Measurements from ENCODE around the gene HYPK.
A peak's percentile ranks its signal among the peaks of the same experiment; 100 is the strongest.
"Not testable (repeated sequence)": the region's sequence is repeated elsewhere in the genome, so short reads cannot be mapped to it uniquely, and the experiment has no call there.

HYPK gene

DNA sequence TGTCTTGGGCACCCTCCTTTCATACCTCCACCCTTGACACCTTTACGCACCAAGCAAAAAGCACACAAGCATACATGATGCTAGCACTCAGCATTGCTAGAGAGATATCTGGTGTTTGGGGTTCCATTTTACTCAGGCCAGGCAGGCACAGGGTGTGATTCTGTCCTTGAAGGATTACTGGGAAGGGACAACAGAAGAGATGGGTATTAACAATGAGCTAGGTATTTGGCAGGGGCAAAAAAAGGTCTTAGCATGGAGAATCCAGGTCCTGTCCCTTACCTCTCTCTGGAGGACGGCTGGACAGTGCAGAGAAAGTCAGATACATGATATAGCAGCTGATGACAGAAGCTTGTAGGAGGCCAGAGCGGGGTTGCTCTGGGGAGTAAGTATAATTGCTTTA is 3.8 kb upstream of the HYPK start:
- DNase-seq = no peak

GRCh38 chr15:43799209-43799944 is 1.0 kb upstream of the HYPK start:
- DNase-seq = no peak

DNA sequence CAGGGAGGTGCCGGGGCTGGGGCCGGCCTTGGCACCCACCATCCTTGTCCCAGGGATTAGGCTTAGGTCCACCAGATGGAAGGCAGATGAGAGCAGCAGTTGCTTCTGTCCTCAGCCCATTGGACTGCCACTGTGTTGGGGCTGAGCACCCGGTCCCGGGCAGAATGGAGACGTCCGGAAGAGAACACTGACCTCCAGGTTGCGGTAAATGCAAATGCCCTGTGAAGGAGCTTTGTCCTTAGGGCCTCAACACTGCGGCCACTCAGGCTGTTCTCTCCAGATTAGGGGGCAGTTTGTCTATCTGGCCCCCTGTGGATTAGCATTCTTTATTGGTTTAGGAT is 484 bp upstream of the HYPK start, which contains the start of gene SERINC4:
Gene SERINC4, minus strand, starts transcription at position 276 of the 341 bp plus-strand sequence. Its CDS starts 234 bp downstream, at position 42.
- DNase-seq = no peak

- DNase-seq = not testable (repeated sequence)
Observed at GRCh38 chr15:43802676-43803075, 2.3 kb downstream of the HYPK start.

GRCh38 chr15:43808435-43808950 is 8.1 kb downstream of the HYPK start:
- DNase-seq = no peak

GRCh38 chr15:43808960-43809678 is 8.7 kb downstream of the HYPK start:
- DNase-seq = no peak

GRCh38 chr15:43815064-43815463 is 14.7 kb downstream of the HYPK start:
- not testable (repeated sequence) for DNase-seq

DNA sequence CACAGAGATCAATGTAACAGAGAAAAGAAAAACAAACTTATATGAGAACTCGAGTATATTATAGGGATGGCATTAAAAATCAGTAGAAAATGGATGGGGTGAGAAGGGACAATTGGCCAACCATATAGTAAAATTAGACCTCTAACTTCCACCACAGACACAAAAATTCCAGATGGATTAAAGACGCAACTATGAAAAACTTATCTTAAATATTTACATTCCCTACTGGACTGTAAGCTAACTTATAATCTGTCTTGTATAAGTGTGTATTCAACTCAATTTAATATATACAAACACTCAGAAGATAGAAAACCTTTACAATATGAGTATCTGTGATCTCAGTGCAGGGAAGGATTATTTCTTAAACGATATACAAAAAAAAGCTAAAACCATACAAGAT is 21.1 kb downstream of the HYPK start:
- no peak for DNase-seq

GRCh38 chr15:43824302-43825246 is 24.2 kb downstream of the HYPK start, which contains the start of gene MFAP1:
MFAP1 (minus strand) TSS chr15:43824690; CDS start chr15:43824569, 121 bp downstream.
- peak; percentile 94 for DNase-seq

DNA sequence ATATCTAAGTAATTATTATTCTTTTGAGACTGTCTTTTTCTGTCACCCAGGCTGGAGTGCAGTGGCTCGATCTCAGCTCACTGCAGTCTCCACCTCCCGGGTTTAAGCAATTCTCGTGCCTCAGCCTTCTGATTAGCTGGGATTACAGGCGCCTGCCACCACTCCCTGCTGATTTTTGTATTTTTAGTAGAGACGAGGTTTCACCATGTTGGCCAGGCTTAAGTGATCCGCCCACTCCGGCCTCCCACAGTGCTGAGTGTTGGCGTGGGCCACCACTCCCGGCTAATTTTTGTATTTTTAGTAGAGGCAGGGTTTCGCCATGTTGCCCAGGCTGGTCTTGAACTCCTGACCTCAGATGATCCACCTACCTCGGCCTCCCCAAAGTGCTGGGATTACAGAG is 24.9 kb downstream of the HYPK start:
- DNase-seq = not testable (repeated sequence)

- no peak for DNase-seq
Observed at GRCh38 chr15:43826029-43826507, 25.7 kb downstream of the HYPK start.

- DNase-seq = peak; percentile 90
Observed at GRCh38 chr15:43826508-43827341, 26.3 kb downstream of the HYPK start, which contains the start of gene WDR76. WDR76 (plus strand) TSS chr15:43827002; CDS start chr15:43827033, 31 bp downstream.

GRCh38 chr15:43828061-43828657 is 27.8 kb downstream of the HYPK start:
- DNase-seq = peak; percentile 39

- DNase-seq = not testable (repeated sequence)
Observed at GRCh38 chr15:43829951-43830540, 29.6 kb downstream of the HYPK start.

DNA sequence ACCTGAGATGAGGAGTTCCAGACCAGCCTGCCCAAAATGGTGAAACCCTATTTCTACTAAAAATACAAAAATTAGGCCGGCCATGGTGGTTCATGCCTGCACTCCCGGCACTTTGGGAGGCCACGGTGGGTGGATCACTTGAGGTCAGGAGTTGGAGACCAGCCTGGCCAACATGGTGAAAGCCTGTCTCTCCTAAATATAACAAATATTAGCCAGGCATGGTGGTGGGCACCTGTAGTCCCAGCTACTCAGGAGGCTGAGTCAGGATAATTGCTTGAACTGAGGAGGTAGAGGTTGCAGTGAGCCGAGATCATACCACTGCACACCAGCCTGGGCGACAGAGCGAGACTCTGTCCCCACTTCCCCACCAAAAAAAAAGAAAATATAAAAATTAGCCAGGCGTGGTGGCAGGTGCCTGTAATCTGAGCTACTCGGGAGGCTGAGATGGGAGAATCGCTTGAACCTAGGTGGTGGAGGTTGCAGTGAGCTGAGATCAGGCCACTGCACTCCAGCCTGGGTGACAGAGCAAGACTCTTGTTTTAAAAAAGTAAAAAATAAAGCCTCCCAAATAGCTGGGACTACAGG is 30.4 kb downstream of the HYPK start:
- DNase-seq = not testable (repeated sequence)

GRCh38 chr15:43831519-43832052 is 31.2 kb downstream of the HYPK start:
- not testable (repeated sequence) for DNase-seq

DNA sequence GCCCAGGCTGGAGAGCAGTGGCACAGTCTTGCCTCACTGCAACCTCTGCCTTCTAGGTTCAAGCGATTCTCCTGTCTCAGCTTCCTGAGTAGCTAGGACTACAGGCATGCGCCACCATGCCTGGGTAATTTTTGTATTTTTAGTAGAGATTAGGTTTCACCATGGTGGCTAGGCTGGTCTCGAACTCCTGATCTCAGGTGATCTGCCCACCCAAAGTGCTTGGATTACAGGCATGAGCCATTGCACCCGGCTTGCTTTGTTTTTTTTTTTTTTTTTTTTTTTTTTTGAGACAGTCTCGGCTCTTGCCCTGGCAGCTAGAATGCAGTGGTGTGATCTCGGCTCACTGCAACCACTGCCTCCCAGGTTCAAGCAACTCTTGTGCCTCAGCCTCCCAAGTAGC is 32.1 kb downstream of the HYPK start:
- not testable (repeated sequence) for DNase-seq

- no peak for DNase-seq
Observed at GRCh38 chr15:43845421-43845820, 45.0 kb downstream of the HYPK start.

DNA sequence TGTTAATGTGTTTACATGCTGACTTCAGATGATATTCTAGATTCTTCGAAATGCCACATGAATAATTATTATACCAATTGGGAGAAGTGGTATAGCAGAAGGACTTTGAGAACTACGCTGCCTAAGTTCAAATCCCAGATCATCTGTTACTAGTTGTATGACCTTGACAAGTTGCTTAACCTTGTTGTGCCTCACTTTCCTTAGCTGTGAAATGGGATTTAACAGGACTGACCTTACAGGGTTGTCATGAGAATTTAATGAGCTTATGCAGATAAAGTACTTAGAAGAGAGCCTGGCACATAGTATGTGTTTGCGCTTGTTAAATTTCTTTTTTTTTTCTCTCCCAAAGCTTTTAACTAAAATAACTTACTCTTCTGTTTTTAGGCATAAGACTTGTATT is 50.9 kb downstream of the HYPK start:
- DNase-seq = no peak

- no peak for DNase-seq
Observed at GRCh38 chr15:43852607-43853006, 52.2 kb downstream of the HYPK start.

Data from activated CD4-positive, alpha-beta T cell treated with anti-CD3 and anti-CD28 coated beads for 48 hours (primary cell).